Measurements from ENCODE around the gene SLC31A1. TPM values are rescaled to one million over a fixed set of nuclear protein-coding genes. Genes with fewer than 3 reads are reported as not detected.

SLC31A1 gene
- total RNA-seq, 5 donors from 2014 or later (not counting 1 experiment from before 2014, with no cell fraction given) = 2.7 to 7.1 (median 4.2) TPM

GRCh38 chr9:113258282-113258681, 36.9 kb downstream of the SLC31A1 start:
- Mint-ChIP-seq H3K4me1 (no peaks in the 10 kb centered on the region), H3K27ac (no peak overlapping the region), H3K36me3 (peaks cover 36% of the 10 kb centered on the region), H3K9me3 (no peaks in the 10 kb centered on the region), H3K27me3 (no peaks in the 10 kb centered on the region), H3K4me3 (no peak overlapping the region)
- Histone ChIP-seq H3K36me3 (ENCODE audit: control insufficient read depth in 2 of 2, extremely low read depth in 1 of 2, insufficient read depth in 1 of 2, low read length in 1 of 2) (peaks cover 4 to 12% of the 10 kb centered on the region in 2 donors), H3K4me3 (ENCODE audit: control insufficient read depth in 1 of 2, extremely low read depth in 1 of 2, low read length in 1 of 2) (no peak overlapping the region), H3K27ac (ENCODE audit: low read length) (no peak overlapping the region), H3K9me3 (no peaks in the 10 kb centered on the region), H3K27me3 (replicated peaks in 1 of 2; ENCODE audit: control insufficient read depth in 2 of 2, extremely low read depth in 1 of 2, insufficient read depth in 2 of 2, low read length in 1 of 2) (no peaks in the 10 kb centered on the region), H3K4me1 (ENCODE audit: control insufficient read depth in 1 of 2, extremely low read depth in 1 of 2, insufficient read depth in 2 of 2, low read length in 2 of 2) (no peaks in the 10 kb centered on the region)
- ChIA-PET CTCF (interaction anchor here in 1 of 2 donors (0.7 kb wide), 1 partner anchor 24 kb away, joined by 4 read pairs; no protein-coding TSS in a partner anchor), POLR2A (no interaction called here)
- ATAC-seq (replicated peaks in 1 of 4) (no peak), DNase-seq (no peak)
- WGBS (ENCODE audit: insufficient coverage) = no CpG with 5 or more reads among the region's 1 CpG

- peaks cover 42% of the 10 kb centered on the region for H3K36me3 Mint-ChIP-seq
- ATAC-seq (replicated peaks in 1 of 4) (no peak), DNase-seq (no peak)
- no peaks in the 10 kb centered on the region for H3K9me3 Mint-ChIP-seq
- H3K4me3 Mint-ChIP-seq = no peak overlapping the region
- Histone ChIP-seq H3K27ac (ENCODE audit: low read length) (no peak overlapping the region), H3K36me3 (ENCODE audit: control insufficient read depth in 2 of 2, extremely low read depth in 1 of 2, insufficient read depth in 1 of 2, low read length in 1 of 2) (peaks cover 4 to 20% of the 10 kb centered on the region in 2 donors), H3K27me3 (replicated peaks in 1 of 2; ENCODE audit: control insufficient read depth in 2 of 2, extremely low read depth in 1 of 2, insufficient read depth in 2 of 2, low read length in 1 of 2) (no peaks in the 10 kb centered on the region), H3K9me3 (no peaks in the 10 kb centered on the region), H3K4me1 (ENCODE audit: control insufficient read depth in 1 of 2, extremely low read depth in 1 of 2, insufficient read depth in 2 of 2, low read length in 2 of 2) (no peaks in the 10 kb centered on the region), H3K4me3 (ENCODE audit: control insufficient read depth in 1 of 2, extremely low read depth in 1 of 2, low read length in 1 of 2) (no peak overlapping the region)
- H3K4me1 Mint-ChIP-seq = no peaks in the 10 kb centered on the region
- no peaks in the 10 kb centered on the region for H3K27me3 Mint-ChIP-seq
- POLR2A ChIA-PET = no interaction called here
- WGBS (ENCODE audit: insufficient coverage) = no CpG with 5 or more reads among the region's 1 CpG
- H3K27ac Mint-ChIP-seq = no peak overlapping the region
- CTCF ChIA-PET = no interaction called here
These were observed 40.8 kb downstream of the SLC31A1 start for GRCh38 chr9:113261917-113262671.

- CTCF ChIA-PET = interaction anchor here in 1 of 2 donors (0.6 to 0.7 kb wide), 2 partner anchors 24 to 138 kb away, joined by 3 to 4 read pairs; no protein-coding TSS in a partner anchor
- WGBS (ENCODE audit: insufficient coverage) = 83% methylated on average over 1 of the region's 3 CpGs
- H3K36me3 Mint-ChIP-seq = peaks cover 41% of the 10 kb centered on the region
These were observed 44.8 kb downstream of the SLC31A1 start for GRCh38 chr9:113266174-113266573.

GRCh38 chr9:113267911-113268566, 46.7 kb downstream of the SLC31A1 start:
- H3K27ac ChIP-seq (ENCODE audit: low read length) = no peak overlapping the region
- no peaks in the 10 kb centered on the region for H3K9me3 ChIP-seq
- Mint-ChIP-seq H3K27me3 (no peaks in the 10 kb centered on the region), H3K36me3 (peaks cover 37% of the 10 kb centered on the region), H3K4me1 (peaks cover 8 to 20% (median 17%) of the 10 kb centered on the region in 3 donors), H3K27ac (peak overlapping the region; percentile 0 to 48), H3K9me3 (no peaks in the 10 kb centered on the region), H3K4me3 (no peak overlapping the region)
- H3K27me3 ChIP-seq (replicated peaks in 1 of 2; ENCODE audit: control insufficient read depth in 2 of 2, extremely low read depth in 1 of 2, insufficient read depth in 2 of 2, low read length in 1 of 2) = no peaks in the 10 kb centered on the region
- ChIA-PET CTCF (no interaction called here), POLR2A (no interaction called here)
- DNase-seq = no peak
- WGBS (ENCODE audit: insufficient coverage) = 100% methylated on average over 1 of the region's 4 CpGs
- H3K36me3 ChIP-seq (ENCODE audit: control insufficient read depth in 2 of 2, extremely low read depth in 1 of 2, insufficient read depth in 1 of 2, low read length in 1 of 2) = peaks cover 5 to 60% of the 10 kb centered on the region in 2 donors
- ATAC-seq (replicated peaks in 1 of 4) = no peak
- H3K4me1 ChIP-seq (ENCODE audit: control insufficient read depth in 1 of 2, extremely low read depth in 1 of 2, insufficient read depth in 2 of 2, low read length in 2 of 2) = no peaks in the 10 kb centered on the region
- H3K4me3 ChIP-seq (ENCODE audit: control insufficient read depth in 1 of 2, extremely low read depth in 1 of 2, low read length in 1 of 2) = no peak overlapping the region

More at GRCh38 chr9:113266174-113266573, 44.8 kb downstream of the SLC31A1 start:
- Histone ChIP-seq H3K27me3 (replicated peaks in 1 of 2; ENCODE audit: control insufficient read depth in 2 of 2, extremely low read depth in 1 of 2, insufficient read depth in 2 of 2, low read length in 1 of 2) (no peaks in the 10 kb centered on the region), H3K4me3 (ENCODE audit: control insufficient read depth in 1 of 2, extremely low read depth in 1 of 2, low read length in 1 of 2) (no peak overlapping the region), H3K9me3 (no peaks in the 10 kb centered on the region), H3K36me3 (ENCODE audit: control insufficient read depth in 2 of 2, extremely low read depth in 1 of 2, insufficient read depth in 1 of 2, low read length in 1 of 2) (peaks cover 0 to 42% of the 10 kb centered on the region in 2 donors), H3K27ac (ENCODE audit: low read length) (no peak overlapping the region), H3K4me1 (ENCODE audit: control insufficient read depth in 1 of 2, extremely low read depth in 1 of 2, insufficient read depth in 2 of 2, low read length in 2 of 2) (no peaks in the 10 kb centered on the region)
- no peak for DNase-seq
- Mint-ChIP-seq H3K27me3 (no peaks in the 10 kb centered on the region), H3K4me1 (peaks cover 8 to 16% (median 15%) of the 10 kb centered on the region in 3 donors), H3K27ac (no peak overlapping the region), H3K4me3 (no peak overlapping the region), H3K9me3 (no peaks in the 10 kb centered on the region)
- POLR2A ChIA-PET = no interaction called here
- ATAC-seq (replicated peaks in 1 of 4) = no peak

- Mint-ChIP-seq H3K4me3 (no peak overlapping the region), H3K27ac (no peak overlapping the region), H3K4me1 (peaks cover 8 to 31% (median 21%) of the 10 kb centered on the region in 3 donors), H3K9me3 (no peaks in the 10 kb centered on the region), H3K36me3 (peaks cover 40% of the 10 kb centered on the region), H3K27me3 (no peaks in the 10 kb centered on the region)
- Histone ChIP-seq H3K27me3 (replicated peaks in 1 of 2; ENCODE audit: control insufficient read depth in 2 of 2, extremely low read depth in 1 of 2, insufficient read depth in 2 of 2, low read length in 1 of 2) (no peaks in the 10 kb centered on the region), H3K4me1 (ENCODE audit: control insufficient read depth in 1 of 2, extremely low read depth in 1 of 2, insufficient read depth in 2 of 2, low read length in 2 of 2) (no peaks in the 10 kb centered on the region), H3K9me3 (no peaks in the 10 kb centered on the region), H3K4me3 (ENCODE audit: control insufficient read depth in 1 of 2, extremely low read depth in 1 of 2, low read length in 1 of 2) (no peak overlapping the region), H3K27ac (ENCODE audit: low read length) (no peak overlapping the region), H3K36me3 (ENCODE audit: control insufficient read depth in 2 of 2, extremely low read depth in 1 of 2, insufficient read depth in 1 of 2, low read length in 1 of 2) (peaks cover 5 to 61% of the 10 kb centered on the region in 2 donors)
- no CpG with 5 or more reads among the region's 2 CpGs for WGBS (ENCODE audit: insufficient coverage)
- CTCF ChIA-PET = interaction anchor here in 1 of 2 donors (0.6 to 0.8 kb wide), 2 partner anchors 21 to 137 kb away, joined by 3 to 4 read pairs; no protein-coding TSS in a partner anchor
- DNase-seq = no peak
- POLR2A ChIA-PET = no interaction called here
- no peak for ATAC-seq (replicated peaks in 1 of 4)
These were observed 48.0 kb downstream of the SLC31A1 start for GRCh38 chr9:113269355-113269754.

GRCh38 chr9:113269871-113270270, 48.5 kb downstream of the SLC31A1 start:
- DNase-seq = no peak
- CTCF ChIA-PET = interaction anchor here in 1 of 2 donors (0.8 kb wide), 1 partner anchor 20 kb away, joined by 4 read pairs; no protein-coding TSS in a partner anchor
- Histone ChIP-seq H3K9me3 (no peaks in the 10 kb centered on the region), H3K4me1 (ENCODE audit: control insufficient read depth in 1 of 2, extremely low read depth in 1 of 2, insufficient read depth in 2 of 2, low read length in 2 of 2) (no peaks in the 10 kb centered on the region), H3K36me3 (ENCODE audit: control insufficient read depth in 2 of 2, extremely low read depth in 1 of 2, insufficient read depth in 1 of 2, low read length in 1 of 2) (peaks cover 5 to 61% of the 10 kb centered on the region in 2 donors), H3K27ac (ENCODE audit: low read length) (no peak overlapping the region), H3K4me3 (ENCODE audit: control insufficient read depth in 1 of 2, extremely low read depth in 1 of 2, low read length in 1 of 2) (no peak overlapping the region), H3K27me3 (replicated peaks in 1 of 2; ENCODE audit: control insufficient read depth in 2 of 2, extremely low read depth in 1 of 2, insufficient read depth in 2 of 2, low read length in 1 of 2) (no peaks in the 10 kb centered on the region)
- H3K27me3 Mint-ChIP-seq = no peaks in the 10 kb centered on the region
- 100% methylated on average over 1 of the region's 2 CpGs for WGBS (ENCODE audit: insufficient coverage)
- H3K27ac Mint-ChIP-seq = no peak overlapping the region
- H3K4me1 Mint-ChIP-seq = peaks cover 8 to 34% (median 21%) of the 10 kb centered on the region in 3 donors
- H3K9me3 Mint-ChIP-seq = no peaks in the 10 kb centered on the region
- H3K36me3 Mint-ChIP-seq = peaks cover 38% of the 10 kb centered on the region
- ATAC-seq (replicated peaks in 1 of 4) = no peak
- H3K4me3 Mint-ChIP-seq = no peak overlapping the region
- POLR2A ChIA-PET = interaction anchor here in 1 of 2 donors (0.6 kb wide), 1 partner anchor 49 kb away, joined by 5 read pairs; the partner anchor contains the start of genes FKBP15 and SLC31A1
